SK-N-SH (cell line): ENCODE results near the gene DNAJC1.
A peak's percentile ranks its signal among the peaks of the same experiment; 100 is the strongest.

ENCODE experiments used
- CHD2 ChIP-seq: fragments of 150-350 bp; IDR thresholded peaks from 2 replicates; pipeline ENCODE4 v1.6.1; 2018; ENCODE audit warnings: low read length; ENCODE audit not compliant: partially characterized antibody
- CTCF ChIP-seq: fragments of 200-600 bp; sonication (generic); IDR thresholded peaks from 2 replicates; pipeline ENCODE4 v1.6.1; 2017; ENCODE audit warnings: antibody characterized with exemption, mild to moderate bottlenecking, moderate library complexity
- EZH2phosphoT487 ChIP-seq: fragments of 200-600 bp; sonication (generic); IDR thresholded peaks from 2 replicates; pipeline ENCODE4 v1.6.1; 2017; ENCODE audit warnings: low read depth, mixed run types, mild to moderate bottlenecking, antibody characterized with exemption, moderate library complexity, borderline replicate concordance
- JUND ChIP-seq: IDR thresholded peaks from 2 replicates; pipeline ENCODE4 v1.4.0; 2012
- MXI1 ChIP-seq: IDR thresholded peaks from 2 replicates; pipeline ENCODE4 v1.6.1; 2012; ENCODE audit warnings: mild to moderate bottlenecking, low read depth, low read length, improper control_type of control experiment
- NRF1 ChIP-seq: IDR thresholded peaks from 2 replicates; pipeline ENCODE4 v1.6.1; 2012; ENCODE audit warnings: low read depth, mild to moderate bottlenecking, low read length
- POLR2AphosphoS5 ChIP-seq: IDR thresholded peaks from 2 replicates; pipeline ENCODE4 v1.6.1; 2012; ENCODE audit warnings: low read depth, low read length
- REST ChIP-seq: IDR thresholded peaks from 2 replicates; pipeline ENCODE4 v1.6.1; 2012; ENCODE audit warnings: mild to moderate bottlenecking, low read depth, low read length, moderate library complexity
- RFX5 ChIP-seq: IDR thresholded peaks from 2 replicates; pipeline ENCODE4 v1.6.1; 2012; ENCODE audit warnings: mild to moderate bottlenecking, improper control_type of control experiment, low read length
- SMC3 ChIP-seq: IDR thresholded peaks from 2 replicates; pipeline ENCODE4 v1.6.1; 2012; ENCODE audit warnings: low read depth, low read length, improper control_type of control experiment

GRCh38 chr10:21989453-21990154 lies 13.9 kb downstream of the DNAJC1 start:
- TF ChIP-seq CTCF: peak; percentile 57
- no peak for TF ChIP-seq POLR2AphosphoS5
- TF ChIP-seq MXI1: no peak
- TF ChIP-seq NRF1: no peak
- TF ChIP-seq RFX5: no peak
- no peak for TF ChIP-seq EZH2phosphoT487
- TF ChIP-seq SMC3: peak; percentile 57
- no peak for TF ChIP-seq JUND
- no peak for TF ChIP-seq CHD2
- TF ChIP-seq REST: no peak
